HG03442 (cell line): ENCODE measurements around the gene ZBTB16.

Experiments
- ATAC-seq: cut with Tn5 transposase; IDR thresholded peaks from one replicate; pipeline ENCODE4 v1.9.1; 2021; ENCODE audit warnings: mild to moderate bottlenecking, moderate library complexity; ENCODE audit not compliant: unreplicated experiment

Gene ZBTB16

DNA sequence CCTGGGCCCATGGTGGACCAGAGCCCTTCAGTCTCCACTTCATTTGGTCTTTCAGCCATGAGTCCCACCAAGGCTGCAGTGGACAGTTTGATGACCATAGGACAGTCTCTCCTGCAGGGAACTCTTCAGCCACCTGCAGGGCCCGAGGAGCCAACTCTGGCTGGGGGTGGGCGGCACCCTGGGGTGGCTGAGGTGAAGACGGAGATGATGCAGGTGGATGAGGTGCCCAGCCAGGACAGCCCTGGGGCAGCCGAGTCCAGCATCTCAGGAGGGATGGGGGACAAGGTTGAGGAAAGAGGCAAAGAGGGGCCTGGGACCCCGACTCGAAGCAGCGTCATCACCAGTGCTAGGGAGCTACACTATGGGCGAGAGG is 4.3 kb downstream of the ZBTB16 start:
- ATAC-seq, result no peak

- ATAC-seq, result no peak
These were observed 4.7 kb downstream of the ZBTB16 start for GRCh38 chr11:114064216-114064615.

DNA sequence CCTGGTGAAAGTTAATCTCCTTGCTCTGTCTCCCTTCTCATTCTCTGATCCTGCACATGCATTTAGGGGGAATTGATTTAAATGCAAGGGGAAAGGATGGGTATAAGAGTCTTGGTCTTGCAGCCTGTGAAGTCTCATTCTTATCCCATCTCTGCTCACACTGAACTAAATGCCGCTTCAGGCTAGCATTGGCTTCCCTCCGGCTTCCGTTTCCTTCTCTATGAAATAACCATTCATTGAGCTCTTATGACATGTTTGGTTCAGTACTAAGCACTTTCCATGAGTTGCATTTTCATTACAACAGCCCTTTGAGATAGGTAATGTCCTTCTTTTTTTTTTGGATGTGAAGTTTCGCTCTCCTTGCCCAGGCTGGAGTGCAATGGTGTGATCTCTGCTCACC is 5.6 kb downstream of the ZBTB16 start:
- no peak for ATAC-seq

DNA sequence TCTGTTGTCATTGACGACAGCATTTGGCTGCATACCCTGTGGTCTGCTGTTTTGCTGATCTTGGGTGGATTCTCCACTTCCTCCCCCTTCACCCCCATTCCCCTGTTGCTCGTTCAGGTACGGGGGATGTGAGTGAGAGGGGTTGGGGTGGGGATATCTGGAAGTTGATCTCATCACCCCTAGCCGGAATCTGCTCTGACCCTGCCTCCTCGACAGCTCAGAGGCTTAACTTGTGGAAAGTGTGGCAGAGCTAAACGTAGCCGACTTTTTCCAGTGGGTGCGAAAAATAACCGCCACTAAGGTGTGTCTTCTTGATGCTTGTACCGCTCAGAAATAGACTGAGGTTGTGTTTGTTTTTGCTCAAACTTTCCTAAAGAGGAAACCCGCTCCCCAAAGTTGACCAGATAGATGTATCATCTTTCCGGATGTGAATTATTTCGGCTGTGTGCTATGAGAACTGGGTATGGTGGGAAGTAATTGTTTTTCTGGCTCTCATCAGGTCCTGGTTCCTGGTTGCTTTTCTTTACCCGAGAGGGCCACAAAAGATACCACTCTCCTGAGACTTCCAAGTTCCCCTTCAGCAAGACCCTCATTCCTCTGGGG is 6.6 kb downstream of the ZBTB16 start:
- no peak for ATAC-seq

- no peak for ATAC-seq
These were observed 8.8 kb downstream of the ZBTB16 start for GRCh38 chr11:114068327-114068726.

DNA sequence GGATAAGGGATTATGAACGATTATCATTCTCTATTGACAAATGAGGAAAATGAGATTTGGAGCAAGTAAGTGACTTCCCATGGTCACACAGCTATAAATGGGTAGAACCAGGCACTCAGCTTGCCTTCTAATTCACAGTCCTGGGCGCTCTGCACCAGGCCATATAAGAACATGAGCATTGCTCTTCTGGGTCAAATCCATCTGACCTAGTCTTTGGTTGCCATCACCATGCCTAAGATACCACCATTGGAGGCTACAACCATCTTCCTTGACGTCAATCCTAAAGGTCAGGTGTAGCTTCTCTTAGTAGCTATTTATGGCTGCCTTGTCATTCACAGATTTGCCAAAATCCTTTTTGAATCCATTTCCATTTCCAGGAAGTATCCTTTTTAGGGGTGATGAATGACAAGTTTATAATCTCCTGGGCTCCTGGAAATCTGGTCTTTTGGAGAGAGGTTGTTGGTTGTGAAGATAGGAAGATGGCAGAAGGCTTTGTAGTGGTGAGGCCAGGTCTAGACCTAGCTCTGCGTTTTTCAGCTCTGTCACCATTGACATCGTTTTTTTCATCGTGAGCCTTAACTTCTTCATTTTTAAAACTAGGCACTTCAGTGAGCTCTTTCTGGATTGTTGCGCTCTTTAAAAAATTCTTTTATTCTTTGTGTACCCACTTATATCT is 11.1 kb downstream of the ZBTB16 start:
- no peak for ATAC-seq

DNA sequence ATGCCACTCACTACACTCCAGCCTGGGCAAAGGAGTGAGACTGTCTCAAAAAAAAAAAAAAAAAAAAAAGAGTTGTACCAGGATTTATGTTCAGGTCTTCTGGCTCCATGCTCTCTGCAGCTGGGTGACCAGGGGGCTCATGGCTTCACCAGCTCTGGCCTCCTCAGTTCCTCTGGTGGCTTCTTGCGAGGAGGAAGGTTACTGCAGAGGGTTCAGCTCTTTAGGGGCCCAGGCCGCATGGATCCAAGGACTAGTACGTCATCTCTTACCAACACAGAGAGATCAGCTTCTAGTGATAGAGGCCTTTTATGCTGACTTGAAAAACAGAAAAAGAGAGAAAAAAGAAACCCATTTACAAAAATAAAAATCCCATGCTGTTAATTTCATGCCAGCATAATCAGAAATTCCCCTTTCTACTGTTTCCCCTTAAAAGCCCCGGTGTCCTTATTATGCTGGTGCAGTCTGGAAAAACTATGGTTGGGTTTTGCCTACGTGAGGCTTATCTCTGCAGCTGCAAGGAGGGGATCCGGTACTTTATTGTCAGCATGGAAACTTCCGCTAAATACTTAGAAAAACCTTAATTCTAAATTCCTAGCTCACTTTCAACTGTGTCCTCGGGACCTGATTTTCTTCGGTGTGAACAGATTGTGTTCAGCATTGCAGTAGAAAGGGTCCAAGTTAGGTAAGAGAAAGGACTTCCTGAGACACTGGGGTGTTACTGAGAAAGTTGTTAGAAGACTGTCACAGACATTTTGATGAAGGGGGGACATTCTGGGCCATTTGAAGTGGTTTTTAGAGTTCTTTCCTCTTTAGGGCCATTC is 13.7 kb downstream of the ZBTB16 start:
- ATAC-seq, result no peak

GRCh38 chr11:114073828-114074381 is 14.4 kb downstream of the ZBTB16 start:
- ATAC-seq, result no peak

- no peak for ATAC-seq
These were observed 15.2 kb downstream of the ZBTB16 start for GRCh38 chr11:114074546-114075343.

DNA sequence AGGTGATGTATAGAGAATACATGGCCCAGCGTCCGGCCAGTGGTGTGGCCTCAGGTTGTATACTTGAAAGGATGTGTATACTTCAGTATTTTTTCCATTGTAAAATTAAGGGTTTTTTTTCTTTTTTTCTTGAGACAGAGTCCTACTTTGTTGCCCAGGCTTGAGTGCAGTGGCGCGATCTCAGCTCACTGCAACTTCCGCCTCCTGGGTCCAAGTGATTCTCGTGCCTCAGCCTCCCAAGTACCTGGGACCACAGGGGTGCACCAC is 15.8 kb downstream of the ZBTB16 start:
- ATAC-seq, result no peak

- ATAC-seq, result no peak
These were observed 16.5 kb downstream of the ZBTB16 start for GRCh38 chr11:114075891-114076441.

DNA sequence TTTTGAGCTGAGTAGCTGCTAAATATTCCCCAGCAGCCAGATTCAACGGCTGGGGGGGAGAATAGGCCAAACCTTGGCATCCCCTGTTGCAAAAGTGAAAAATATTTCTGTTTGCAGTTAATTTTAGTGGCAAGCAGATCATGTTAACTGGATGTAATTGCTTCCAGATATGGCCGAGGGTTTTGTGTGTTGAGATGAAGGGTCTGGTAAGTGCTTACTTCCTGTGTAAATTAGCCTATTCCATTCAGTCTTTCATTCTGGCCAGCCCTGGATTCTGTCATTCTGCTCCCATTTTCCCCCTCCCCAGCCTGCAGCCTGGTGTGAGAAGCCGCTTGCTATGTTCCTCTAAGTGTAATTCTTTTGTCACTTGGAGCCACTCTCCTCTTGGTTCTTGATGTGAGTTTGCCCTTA is 17.4 kb downstream of the ZBTB16 start:
- no peak for ATAC-seq

- no peak for ATAC-seq
These were observed 18.2 kb downstream of the ZBTB16 start for GRCh38 chr11:114077482-114078305.

GRCh38 chr11:114078423-114078822 is 18.9 kb downstream of the ZBTB16 start:
- ATAC-seq, result no peak

DNA sequence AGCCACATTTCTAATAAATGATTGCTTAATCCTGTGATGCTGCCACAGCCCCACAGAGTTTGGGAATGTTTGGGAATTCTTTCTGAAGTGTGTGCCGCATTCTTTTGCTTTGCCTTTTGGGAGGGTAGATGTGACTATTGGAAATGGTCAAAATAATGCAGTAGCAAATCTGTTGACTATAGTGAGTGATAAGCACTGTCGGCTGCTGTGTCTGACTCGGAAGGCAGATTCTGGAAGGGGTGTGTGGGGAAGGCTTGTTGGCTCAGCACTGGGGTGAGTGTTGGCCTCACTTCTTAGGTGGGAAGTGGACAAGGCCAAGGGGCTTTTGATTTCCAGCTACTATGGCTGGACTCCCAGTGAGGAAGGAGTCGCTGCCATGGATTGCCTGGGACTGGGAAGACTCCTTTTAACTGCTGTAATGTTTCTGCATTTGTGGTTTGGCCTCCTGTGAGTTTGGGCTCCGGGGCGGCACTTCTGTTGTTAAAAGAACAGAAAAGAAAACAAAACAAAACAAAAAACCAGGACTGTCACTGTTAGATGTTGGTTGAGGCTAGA is 20.1 kb downstream of the ZBTB16 start:
- no peak for ATAC-seq

- ATAC-seq, result no peak
These were observed 20.7 kb downstream of the ZBTB16 start for GRCh38 chr11:114080219-114080618.

DNA sequence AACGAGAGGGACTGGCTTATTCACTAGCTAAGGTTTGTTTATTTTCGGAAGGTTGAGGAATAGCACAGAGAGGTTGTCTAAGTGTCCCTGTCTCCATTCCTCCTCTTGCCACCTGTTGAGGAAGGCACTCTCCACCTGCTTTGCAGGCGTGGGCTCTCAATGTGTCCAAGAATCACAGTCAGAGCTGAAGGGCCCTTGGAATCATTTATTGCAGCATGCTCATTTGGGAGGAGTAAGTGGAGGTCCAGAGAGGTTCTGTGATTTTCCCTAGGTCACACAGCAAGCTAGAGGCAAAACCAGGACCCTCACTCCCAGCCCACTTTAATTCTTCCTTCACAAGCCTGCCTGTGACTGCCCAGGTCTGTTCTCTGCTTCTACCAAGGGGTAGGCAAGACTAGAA is 21.3 kb downstream of the ZBTB16 start:
- ATAC-seq, result no peak

GRCh38 chr11:114081641-114082414 is 22.3 kb downstream of the ZBTB16 start:
- no peak for ATAC-seq

GRCh38 chr11:114082415-114082748 is 22.9 kb downstream of the ZBTB16 start:
- ATAC-seq, result no peak
